ENCODE data around the gene ZNF474.

GRCh38 chr5:122179701-122180100 lies 50.4 kb downstream of the ZNF474 start:
- no peak for TF ChIP-seq CTCF (IDR thresholded peaks at IDR 0.05 in 4 of 5, conservative IDR thresholded peaks at IDR 0.05 in 1 of 5)
- no peak for TF ChIP-seq POLR2A (IDR thresholded peaks at IDR 0.05)
